ENCODE data around the gene VWA8.
A peak's percentile ranks its signal among the peaks of the same experiment; 100 is the strongest.
"Not testable (repeated sequence)": the region's sequence is repeated elsewhere in the genome, so short reads cannot be mapped to it uniquely, and the experiment has no call there.

VWA8 gene

DNA sequence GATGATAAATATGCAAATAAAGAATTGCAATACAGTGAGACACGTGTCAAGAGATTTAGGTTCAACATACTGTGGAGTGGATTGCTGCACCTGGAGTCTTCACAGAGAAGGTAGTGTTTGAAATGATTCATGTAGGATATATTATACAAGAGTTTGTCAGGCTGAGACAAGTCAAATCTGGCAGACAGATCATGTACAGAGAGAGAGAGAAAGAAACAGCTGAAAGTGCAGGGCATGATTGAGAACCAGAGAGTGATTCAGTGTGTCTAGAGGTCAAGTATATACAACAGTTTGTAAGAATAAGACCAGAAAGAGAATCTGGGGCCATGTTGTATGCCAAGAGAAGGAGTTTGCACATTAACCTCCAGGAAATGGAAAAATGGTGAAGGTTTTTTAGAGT, 2.1 kb upstream of the VWA8 start:
- no peak for DNase-seq

DNA sequence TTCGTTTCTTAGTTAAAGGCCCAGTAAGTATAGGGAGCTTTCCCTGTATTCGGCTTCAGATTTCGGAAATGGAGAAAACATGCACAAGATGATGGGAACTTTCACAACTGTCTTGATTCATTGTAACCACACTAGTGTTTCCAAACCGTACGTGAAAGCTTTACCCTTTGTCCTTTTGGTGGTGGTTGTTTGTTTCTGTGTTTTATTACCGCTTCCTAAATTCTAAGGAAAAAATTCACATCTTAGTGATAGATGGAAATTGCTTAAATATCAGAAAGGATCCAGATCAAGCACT, 504 bp upstream of the VWA8 start:
- DNase-seq: no peak

DNA sequence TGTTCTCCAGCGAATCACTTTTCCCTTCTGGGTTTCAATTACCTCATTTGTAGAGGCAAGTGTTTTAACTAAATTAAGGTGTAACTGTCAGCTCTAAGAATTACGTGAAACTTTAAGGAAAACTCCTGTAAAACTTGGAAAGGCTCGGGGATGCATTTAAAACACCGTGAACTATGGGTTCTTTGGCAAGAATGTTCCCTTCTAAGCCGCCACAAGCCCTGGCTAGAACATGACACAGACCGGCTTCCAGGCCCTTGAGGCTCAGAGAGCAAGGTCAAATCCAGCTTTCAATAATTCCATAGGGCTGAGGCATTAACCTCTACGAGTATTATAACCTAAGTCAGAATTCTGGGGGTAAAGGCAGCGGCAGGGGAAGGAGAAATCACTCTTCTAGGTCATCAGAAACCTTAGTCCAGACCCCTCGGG, 685 bp downstream of the VWA8 start:
- no peak for DNase-seq

DNA sequence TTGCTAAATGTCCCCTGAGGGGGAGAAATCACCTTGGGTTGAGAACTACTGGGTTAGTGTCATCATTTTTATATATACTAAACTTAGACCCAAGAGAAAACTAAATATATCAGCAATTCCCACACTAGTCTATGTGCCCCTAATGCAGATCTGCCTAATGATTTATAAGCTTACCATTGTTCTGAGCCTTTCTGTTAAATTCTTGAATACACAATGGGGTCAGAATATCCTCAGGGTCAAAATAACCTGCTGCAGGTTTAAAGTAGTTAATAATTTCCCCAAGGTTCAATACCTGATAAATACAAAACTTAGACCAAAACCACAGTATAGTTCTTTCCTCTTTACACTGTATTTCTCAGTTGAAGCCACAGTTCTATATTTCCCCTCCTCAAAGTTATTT, 4.6 kb downstream of the VWA8 start:
- no peak for DNase-seq

DNA sequence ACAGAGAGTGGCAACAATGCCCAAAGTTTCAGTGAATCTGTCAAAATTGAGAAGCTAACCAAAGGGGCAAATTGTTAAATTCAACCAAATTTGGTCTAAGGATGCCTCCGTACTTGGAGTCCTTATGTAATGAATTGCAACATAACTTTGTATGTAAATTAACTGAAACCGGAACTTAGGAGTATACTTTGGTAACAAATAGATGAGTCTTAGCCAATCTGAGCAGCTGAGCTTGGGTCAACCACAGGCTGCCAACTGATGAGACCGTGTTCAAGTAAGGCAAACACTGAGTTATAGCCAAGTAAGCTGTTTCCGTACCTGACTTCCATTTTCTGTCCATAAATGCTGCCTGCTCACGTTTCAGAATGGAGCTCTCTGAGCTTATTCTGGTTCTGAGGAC, 5.3 kb downstream of the VWA8 start:
- DNase-seq: peak; percentile 96

DNA sequence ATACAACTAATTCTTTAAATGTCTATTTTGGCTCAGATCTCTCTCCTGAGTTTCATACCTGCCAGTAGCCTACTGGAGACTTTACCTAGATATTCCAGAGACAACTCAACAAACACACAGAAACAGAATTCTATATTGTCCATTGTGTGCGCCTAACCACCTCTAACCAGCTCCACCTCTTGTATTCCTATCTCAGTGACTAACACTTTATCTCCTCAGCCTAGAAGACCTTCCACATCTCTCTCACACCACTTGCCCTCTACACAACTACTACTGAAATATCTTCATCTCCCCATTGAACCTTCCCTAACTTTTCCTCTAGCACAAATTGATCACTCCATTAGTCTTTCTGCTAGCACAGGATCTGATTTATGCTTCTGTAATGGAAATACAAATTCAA, 6.7 kb downstream of the VWA8 start:
- no peak for DNase-seq

DNA sequence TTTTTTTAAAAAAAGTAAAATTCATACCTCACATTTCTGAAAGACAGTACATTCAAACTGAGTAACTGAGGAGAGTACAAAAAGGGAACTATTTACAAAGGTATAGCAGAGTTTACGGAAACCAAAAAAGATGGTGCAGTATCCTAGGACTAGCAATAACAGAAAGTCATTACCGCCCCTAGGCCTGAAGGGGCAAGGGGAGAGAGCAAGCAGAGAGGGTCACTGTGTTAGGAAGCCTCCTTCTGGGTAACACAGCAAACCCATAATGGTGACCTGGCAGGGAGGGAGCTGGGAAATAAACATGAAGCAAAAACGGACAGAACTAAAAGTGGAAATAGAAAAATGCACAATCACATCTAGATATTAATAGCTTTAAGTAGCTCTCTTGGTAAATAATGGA, 8.2 kb downstream of the VWA8 start:
- no peak for DNase-seq

DNA sequence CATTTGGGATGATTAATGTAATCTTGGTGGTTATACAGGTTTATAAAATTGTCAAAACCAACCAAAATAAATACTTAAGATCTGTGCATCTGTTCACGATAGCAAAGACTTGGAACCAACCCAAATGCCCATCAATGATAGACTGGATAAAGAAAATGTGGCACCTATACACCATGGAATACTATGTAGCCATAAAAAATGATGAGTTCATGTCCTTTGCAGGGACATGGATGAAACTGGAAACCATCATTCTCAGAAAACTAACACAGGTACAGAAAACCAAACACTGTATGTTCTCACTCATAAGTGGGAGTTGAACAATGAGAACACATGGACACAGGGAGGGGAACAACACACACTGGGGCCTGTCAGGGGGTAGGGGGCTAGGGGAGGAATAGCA, 11.8 kb downstream of the VWA8 start:
- not testable (repeated sequence) for DNase-seq

DNA sequence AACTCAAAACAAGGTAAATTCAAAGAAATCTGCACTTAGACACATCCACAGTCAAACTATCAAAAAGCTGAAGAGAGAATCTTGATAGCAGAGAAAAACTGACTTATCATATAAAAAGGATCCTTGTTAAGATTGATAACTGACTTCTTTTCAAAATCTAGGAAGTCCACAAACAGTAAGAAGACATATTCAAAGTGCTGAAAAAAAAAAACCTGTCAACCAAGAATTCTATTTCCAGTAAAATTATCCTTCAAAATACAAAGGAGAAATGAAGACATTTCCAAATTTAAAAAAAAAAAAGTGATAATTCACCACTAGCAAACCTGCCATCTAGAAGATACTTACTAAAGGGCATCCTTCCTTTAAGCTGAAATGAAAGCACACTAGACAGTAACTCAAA, 15.0 kb downstream of the VWA8 start:
- no peak for DNase-seq

DNA sequence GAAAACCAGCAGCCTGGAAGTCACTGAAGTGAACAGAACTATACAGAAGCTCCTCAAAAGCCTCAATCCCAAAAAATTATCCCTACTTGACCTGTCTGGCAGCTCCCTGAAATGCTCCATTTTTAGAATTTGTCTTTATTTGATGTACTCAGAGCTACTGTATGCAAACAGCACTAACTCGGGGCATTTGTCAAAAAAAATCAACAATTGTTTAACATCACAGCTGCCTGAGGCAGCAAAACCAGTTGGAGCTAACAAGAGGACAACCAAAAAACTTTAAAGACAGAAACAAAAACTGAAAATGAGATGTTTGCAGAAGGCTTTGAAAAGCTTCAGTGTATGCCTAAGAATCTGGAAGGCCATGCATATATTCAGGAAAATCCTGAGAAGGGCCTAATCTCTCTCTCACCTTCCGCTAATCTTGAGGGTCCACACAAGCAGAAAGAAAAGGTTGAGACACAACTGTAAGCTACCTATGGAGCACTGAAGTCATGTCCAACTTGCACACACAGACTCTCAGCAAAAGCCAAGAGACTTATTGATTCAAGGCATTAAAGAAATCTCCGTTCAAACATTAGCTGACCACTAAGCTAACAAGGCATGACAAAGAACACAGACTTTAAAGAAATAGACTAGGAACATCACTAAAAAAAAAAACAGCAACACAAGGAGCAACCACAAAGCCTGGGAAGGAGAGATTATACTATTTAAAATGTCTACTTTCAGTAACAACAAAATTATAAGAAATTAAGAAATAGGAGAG, 16.1 kb downstream of the VWA8 start:
- DNase-seq: no peak

DNA sequence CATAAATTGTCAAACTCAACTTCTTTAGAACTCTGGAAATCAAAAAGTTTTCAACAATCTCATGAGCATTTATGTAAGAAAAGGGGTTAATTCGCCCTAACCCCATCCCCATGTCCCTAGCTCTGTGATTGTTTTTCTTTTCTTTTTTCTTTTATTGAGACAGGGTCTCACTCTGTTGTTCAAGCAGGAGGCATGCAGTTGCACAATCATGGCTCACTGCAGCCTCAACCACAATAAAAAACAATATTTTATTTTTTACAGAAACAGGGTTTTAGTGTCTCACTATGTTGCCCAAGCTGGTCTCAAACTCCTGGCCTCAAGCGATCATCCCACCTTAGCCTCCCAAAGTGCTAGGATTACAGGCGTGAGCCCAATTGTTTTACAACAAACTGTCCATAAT, 16.7 kb downstream of the VWA8 start:
- DNase-seq: no peak

DNA sequence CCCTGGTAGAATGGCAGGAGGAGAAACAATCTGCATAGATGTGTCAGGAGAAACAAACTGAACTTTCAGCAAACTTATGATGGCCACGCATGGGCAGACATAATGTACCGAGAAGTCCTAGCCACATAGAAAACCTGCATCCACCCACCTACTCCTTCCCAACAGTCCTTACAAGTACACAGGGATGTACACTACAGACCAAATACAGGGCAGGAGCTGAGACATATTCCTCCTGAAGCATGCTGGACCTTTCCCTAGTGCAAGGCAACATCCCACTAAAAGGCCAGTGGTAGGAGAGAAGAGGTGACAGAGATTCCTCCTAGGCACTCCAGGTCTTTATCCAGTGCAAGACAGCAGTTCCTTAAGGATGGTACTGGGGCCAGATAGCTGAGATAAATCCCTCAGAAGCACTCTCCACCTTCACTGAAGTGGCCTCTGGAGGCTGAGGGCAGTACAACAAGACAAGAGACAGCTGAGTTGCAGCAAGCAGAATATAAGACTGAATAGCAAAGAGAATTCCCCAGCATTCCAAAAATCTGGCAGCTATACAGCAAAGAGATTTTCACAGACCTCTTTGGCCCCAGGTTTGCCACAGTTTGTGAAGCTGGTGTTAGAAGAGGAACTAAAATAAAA, 18.3 kb downstream of the VWA8 start:
- DNase-seq: no peak

DNA sequence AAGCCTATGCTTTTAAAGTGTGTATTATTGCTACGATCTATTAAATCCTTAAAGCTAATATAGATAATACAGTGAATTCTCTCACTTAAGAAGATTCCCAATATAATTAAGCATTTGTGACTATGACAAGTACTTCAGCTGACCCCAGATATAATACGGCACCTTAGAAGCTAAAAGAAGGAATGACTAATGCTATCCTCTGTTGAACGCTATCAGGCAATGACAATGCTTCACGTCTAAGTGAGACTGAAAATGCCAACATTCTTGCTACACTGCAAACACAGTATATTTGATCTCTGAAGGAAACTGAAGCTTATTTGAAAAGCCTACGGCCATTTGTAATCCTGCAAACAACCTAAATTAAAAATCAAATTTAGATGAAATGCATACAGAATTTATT, 19.7 kb downstream of the VWA8 start:
- DNase-seq: no peak

DNA sequence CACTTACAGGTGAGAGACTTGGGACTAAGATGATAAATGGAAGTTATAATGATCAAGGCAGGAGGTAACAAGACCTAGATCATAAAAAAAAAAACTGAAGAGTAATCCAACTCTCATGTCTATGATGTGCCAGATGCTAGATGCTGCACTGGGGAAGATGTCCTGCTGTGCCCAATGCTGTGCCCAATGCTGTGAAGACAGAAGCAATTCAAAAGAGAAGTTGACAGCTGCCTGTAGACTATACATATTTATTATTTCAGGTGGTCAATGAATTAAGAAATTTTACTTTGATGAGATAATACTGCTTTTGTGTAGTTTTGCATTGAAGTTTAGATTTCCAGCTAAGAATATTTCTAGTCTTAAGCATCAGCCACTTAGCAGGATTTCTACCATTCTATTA, 21.5 kb downstream of the VWA8 start:
- no peak for DNase-seq

DNA sequence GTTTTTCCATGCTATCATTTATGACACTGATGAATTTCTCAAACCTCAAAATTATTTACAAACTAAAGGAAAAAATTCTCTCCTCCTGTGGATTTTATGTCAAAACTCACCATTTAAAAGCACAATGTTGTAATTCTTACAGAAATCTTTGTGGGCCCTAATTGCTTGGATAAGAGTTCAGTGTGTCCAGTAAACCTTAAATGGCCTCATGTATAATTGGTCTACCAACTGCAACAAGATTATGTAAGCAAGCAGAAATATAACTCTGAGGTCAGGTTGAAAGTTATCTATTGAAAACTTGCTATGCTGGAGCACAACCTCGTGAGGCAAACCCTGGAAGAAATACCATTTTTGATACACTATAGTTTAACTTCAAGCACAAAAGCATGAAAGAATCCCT, 22.0 kb downstream of the VWA8 start:
- no peak for DNase-seq

DNA sequence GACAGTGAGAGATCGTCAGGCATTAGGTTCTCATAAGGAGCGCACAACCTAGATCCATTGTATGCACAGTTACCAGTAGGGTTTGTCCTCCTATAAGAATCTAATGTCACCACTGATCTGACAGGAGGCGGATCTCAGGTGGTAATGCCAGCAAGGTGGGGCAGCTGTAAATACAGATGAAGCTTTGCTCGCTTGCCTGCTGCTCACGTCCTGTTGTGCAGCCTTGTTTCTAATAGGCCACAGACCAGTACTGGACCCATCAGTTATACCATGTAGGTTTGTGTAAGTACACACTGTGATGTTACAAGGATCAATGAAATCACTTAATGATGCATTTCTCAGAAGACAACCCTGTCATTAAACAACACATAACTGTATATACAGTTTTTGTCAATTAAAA, 23.5 kb downstream of the VWA8 start:
- DNase-seq: no peak

DNA sequence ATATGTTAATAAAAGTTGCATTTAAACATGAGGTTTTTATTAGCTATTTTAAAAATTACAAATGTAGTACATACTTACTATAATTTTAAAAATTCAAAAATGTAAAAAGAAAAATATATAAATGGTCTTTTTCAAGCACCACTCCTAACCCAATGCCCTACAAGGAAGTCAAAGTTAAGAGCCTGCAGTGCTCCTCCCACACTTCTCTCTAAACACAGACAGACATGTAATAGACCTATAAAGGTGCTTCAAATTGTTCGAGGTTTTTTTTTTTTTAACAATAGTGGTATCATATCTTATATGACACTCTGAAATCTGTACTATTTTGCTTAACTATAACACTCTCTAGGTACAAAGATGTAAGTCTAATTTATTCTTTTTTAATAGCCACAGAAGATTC, 25.4 kb downstream of the VWA8 start:
- DNase-seq: no peak

DNA sequence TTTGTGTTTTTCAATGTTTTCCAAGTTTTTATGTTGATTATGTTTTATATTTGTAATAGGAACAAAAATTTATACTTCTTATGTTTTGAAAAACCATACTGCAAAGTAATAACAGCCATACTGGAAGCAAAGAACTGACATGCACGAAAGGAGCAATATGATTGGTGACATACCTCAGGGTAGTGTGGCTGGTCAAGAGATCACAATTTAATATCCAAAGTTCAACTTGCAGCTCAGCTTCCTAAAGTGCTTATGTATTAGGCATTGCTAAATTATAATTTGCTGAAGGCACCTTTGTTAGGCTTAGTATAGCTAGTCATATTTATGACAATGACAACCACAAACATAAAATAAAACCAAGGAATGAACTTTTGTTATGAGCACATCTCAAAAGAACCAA, 25.9 kb downstream of the VWA8 start:
- DNase-seq: no peak

DNA sequence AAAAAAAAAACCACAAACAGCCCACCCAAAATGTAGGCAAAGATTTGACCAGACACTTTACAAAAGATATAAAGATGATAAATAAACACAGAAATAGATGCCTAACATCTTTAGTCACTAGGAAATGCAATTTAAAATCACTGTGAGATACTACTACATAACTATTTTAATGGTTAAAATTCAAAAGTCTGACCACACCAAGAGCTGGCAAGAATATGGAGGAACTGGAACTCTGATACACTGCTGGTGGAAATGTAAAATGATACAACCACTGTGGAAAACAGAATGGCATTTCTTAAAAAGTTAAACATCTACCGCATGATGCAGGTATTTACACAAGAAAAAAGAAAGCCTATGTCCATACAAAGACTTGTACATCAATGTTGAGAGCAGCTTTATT, 26.8 kb downstream of the VWA8 start:
- no peak for DNase-seq

DNA sequence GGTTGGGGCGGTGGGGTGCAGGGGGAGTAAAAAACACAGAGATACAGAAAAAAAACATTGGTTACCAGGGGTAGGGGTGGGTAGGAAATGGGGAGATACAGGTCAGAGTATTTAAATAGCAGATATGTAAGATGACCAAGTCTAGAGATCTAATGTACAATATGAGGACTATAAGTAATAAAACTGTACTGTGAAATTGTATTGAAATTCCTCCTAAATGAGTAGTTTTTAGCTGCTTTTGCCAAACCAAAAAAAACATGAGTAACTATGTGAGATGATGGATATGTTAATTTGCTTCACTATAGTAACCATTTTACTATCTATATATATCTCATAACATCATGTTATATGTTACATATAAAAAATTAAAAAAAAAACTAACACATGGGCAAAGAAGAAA, 29.6 kb downstream of the VWA8 start:
- no peak for DNase-seq

DNA sequence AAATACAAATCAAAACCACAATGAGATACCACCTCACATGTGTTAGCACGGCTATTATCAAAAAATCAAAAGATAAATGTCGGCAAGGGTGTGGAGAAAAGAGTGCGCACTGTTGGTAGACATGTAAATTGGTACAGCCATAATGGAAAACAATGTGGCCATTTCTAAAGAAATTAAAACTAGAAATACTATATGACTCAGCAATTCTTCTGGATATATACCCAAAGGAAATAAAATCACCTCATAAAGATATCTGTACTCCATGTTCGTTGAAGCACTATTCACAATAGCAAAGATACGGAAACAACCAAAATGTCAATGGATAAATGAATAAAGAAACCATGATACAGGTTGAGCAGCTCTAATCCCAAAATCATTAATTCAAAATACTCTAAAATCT, 30.8 kb downstream of the VWA8 start:
- no peak for DNase-seq

DNA sequence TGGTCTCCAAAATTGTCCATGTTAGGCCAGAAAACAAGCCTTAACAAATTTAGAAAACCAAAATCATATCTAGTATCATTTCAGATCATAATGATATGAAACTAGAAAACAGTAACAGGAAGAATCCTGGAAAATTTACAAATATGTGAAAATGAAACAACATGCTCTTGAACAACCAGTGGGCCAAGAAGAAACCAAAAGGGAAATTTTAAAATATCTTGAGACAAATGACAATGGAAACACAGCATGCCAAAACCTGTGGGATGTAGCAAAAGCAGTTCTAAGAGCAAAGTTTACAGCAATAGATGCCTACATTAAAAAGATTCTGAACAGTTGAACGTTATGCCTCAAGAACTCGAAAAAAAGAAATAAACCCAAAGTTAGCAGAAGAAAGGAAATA, 32.6 kb downstream of the VWA8 start:
- no peak for DNase-seq

DNA sequence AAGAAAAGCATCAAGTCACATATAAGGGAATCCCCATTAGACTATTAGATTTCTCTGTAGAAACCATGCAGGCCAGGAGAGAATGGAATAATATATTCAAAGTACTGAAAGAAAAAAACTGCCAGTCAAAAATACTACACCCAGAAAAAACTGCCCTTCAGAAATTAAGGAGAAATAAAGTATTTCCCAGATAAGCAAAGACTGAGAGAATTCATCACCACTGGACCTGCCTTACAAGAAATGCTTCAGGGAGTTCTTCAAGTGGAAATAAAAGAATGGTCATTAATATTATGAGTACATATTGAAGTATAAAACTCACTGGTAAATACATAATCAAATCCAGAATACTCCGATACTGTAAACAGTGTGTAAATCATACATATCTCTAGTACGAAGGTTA, 35.9 kb downstream of the VWA8 start:
- DNase-seq: no peak

DNA sequence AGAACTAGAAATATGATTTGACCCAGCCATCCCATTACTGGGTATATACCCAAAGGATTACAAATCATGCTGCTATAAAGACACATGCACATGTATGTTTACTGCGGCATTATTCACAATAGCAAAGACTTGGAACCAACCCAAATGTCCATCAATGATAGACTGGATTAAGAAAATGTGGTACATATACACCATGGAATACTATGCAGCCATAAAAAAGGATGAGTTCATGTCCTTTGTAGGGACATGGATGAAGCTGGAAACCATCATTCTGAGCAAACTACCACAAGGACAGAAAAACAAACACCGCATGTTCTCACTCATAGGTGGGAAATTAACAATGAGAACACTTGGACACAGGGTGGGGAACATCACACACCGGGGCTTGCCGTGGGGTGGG, 38.0 kb downstream of the VWA8 start:
- DNase-seq: not testable (repeated sequence)

DNA sequence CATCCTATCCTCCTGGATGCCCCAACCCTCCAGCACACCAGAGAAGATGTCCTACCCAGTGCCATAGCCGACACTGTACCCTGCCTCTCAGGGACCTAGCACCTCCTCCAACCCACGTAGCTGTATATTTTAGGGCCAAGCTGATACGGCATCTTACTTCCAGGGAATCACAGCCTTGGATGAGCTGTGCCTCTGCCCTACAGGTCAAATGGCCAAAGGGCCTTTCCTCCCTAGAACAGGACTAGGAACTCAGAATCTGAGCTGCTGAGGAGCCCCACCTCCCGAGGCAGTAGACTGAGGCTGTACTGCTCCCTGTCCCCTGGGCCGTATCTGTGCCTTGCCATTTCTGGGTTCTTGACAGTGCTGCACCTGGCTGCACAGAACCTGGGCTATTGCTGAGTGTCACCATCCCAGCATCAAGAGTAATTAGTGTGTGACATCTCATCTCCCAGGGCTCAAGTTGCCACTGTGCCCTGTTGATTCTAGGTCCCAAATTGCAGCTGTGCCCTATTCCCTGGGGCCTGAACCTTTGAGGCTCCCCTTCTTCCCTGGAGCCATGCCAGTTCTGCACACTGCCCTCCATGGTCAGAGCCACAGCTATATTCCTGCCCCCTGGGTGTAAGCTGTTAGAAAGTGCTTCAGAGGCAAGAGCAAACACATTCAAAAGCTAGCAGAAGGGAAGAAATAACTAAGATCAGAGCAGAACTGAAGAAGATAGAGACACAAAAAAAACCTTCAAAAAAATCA, 41.0 kb downstream of the VWA8 start:
- DNase-seq: no peak
